C4-2B (cell line): Measurements from ENCODE around the gene TSPAN11.

Source experiments
- H3K27ac ChIP-seq: fragments of 450-650 bp; 2 replicates; pipeline ENCODE4 v1.5.1; 2017
- ZFX ChIP-seq: fragments of 450-650 bp; IDR thresholded peaks from 2 replicates; pipeline ENCODE4 v1.6.1; 2017
- TF ChIP-seq, protein P1 (sequence below): fragments of 450-650 bp; conservative IDR thresholded peaks from 2 replicates; pipeline ENCODE4 v1.5.1; 2017; ENCODE audit warnings: mild to moderate bottlenecking

TSPAN11 gene

DNA sequence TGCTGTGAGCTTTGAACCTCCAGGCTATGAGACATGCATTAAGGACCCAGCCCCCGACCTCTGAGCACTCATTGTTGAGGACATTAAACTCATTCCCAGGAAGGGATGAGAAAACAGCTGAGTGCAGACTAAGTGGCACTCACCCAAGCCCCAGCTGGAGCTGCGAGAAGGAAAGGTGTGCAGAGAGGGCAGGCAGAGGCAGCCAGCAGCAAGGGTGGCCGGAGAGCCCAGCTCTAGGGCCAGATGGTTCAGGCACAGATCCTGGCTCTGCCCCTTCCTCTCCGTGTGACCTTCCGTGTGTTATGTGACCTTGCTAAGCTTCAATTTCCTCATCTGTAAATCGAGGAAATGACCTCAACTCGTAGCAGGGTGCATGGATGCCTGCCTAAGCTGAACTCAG lies 3.7 kb downstream of the TSPAN11 start:
- no peak overlapping the region for H3K27ac ChIP-seq
- TF ChIP-seq, protein P1, sequence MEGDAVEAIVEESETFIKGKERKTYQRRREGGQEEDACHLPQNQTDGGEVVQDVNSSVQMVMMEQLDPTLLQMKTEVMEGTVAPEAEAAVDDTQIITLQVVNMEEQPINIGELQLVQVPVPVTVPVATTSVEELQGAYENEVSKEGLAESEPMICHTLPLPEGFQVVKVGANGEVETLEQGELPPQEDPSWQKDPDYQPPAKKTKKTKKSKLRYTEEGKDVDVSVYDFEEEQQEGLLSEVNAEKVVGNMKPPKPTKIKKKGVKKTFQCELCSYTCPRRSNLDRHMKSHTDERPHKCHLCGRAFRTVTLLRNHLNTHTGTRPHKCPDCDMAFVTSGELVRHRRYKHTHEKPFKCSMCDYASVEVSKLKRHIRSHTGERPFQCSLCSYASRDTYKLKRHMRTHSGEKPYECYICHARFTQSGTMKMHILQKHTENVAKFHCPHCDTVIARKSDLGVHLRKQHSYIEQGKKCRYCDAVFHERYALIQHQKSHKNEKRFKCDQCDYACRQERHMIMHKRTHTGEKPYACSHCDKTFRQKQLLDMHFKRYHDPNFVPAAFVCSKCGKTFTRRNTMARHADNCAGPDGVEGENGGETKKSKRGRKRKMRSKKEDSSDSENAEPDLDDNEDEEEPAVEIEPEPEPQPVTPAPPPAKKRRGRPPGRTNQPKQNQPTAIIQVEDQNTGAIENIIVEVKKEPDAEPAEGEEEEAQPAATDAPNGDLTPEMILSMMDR = no peak
- TF ChIP-seq ZFX = no peak

DNA sequence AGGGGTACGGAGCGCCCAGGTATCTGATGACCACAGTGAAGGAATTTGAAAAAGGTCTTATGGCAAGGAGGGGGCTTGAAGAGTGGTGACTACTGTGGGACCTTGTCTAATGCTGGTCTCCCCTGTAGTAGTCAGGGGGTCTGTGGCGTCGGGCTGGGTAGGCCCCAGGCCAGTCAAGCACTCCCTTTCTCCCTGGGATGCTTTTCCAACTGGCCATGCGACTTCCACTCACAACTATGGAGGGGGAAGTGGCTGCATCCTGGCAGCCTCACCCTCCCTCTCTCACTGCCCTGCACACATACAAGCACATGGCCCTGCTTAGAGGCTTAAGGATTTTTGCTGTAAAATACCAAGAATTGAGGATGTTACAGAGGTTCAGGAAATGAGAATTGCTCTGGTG lies 4.1 kb downstream of the TSPAN11 start:
- TF ChIP-seq, protein P1 = no peak
- TF ChIP-seq ZFX = no peak
- H3K27ac ChIP-seq = no peak overlapping the region

DNA sequence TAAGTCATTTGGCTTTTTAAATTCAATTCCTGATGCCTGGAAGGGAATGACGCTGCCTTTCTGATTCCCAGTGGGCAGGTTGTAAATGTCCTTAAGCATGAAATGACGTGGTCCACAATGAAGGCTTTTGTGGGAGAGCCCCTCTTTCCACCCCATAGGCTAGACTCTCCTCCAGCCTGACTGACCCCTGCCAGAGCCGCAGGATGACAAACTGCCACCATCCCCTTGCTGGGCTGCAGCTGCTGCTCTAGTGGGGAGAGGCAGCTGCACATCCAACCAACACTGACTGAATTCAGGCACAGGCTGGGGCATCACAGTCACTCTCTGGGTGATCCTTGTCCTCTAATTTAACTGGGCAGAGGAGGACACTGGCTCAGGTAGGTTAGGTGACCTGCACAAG lies 6.3 kb downstream of the TSPAN11 start:
- no peak overlapping the region for H3K27ac ChIP-seq
- TF ChIP-seq, protein P1 = no peak
- TF ChIP-seq ZFX = no peak

DNA sequence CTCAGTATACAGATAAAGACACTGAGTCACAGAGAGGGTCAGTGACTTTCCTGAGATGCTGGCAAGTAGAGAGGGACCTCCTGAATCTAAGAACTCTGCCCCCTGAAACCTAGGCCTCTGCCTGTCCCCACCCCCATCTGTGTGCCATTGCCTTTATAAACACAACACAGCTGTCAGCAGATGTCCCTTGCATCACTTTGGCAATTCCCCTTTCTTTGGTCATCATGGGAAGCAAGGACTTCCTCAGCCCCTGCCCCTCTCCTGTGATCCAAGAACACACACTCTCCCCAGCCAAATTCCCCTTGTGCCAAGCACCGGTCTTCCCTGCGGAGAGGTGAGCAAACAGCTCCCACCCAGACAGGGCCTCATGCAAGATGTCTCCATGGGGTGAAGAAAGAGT lies 8.3 kb downstream of the TSPAN11 start:
- TF ChIP-seq, protein P1 = no peak
- TF ChIP-seq ZFX = no peak
- H3K27ac ChIP-seq = no peak overlapping the region

DNA sequence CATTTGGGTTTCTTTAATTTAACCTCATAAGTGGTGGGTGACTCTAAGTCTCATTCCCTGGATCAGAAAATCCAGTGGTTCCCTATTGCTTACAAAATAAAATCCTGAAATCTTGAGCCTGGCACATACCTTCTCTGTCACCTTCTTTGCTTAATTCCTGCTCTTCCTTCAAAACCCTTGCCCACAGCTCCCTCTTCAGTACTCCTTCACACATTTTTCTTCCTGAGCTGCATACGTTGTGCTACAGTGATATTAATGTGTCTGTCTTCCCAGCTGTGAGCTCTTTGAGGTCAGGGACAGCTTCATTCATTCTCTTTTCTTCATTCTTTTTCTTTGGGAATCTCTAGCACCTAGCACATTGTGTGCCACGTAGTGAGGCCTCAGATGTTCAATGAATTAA lies 9.5 kb downstream of the TSPAN11 start:
- H3K27ac ChIP-seq = no peak overlapping the region
- no peak for TF ChIP-seq ZFX
- TF ChIP-seq, protein P1 = no peak

DNA sequence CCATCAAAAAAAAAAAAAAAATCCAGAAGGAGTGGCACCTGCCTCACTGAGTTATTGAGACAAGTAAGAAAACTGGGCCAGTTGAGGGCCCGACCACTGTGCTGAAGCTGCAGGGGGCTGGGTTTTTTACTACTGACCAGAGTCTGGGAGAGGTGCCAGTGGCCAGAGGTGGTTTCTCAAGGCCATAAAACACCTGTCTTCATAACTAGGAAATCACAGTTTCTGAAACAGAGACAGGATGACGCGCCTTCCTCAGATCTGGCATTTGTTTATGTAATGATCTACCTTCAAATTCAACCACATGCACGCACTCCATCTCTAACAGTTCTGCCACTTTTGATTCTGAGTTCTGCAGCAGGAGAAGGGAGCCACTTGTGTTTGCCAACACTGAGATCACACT lies 12.7 kb downstream of the TSPAN11 start:
- no peak for TF ChIP-seq ZFX
- TF ChIP-seq, protein P1 = no peak
- no peak overlapping the region for H3K27ac ChIP-seq

DNA sequence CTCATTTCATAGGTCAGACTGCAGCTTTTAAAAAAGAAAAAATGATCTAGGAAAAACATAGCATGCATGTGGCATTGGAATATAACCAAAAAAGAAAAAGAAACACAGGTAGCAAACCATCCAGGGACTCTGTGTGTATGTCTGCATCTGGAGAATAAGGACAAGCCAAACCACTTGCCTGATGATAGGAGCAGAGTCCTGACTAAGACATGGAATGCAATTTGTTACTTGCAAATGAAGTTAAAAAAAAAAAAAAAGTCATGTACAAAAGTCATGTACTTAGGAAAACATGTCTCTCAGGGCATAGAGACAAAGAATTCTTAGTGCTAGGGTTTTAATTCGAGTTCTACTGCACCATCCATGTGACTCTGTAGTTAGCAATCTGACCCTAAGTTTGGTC lies 15.9 kb downstream of the TSPAN11 start:
- TF ChIP-seq, protein P1 = no peak
- no peak for TF ChIP-seq ZFX
- H3K27ac ChIP-seq = no peak overlapping the region
